Measurements from ENCODE around the gene CALML5. TPM values are rescaled to one million over a fixed set of nuclear protein-coding genes. Genes with fewer than 3 reads are reported as not detected.

The CALML5 gene
- total RNA-seq, 1 experiment from 2014 or later: not detected

- CTCF ChIA-PET: no interaction called here
- H2AFZ ChIP-seq (ENCODE audit: low read depth, low read length, poor library complexity, severe bottlenecking): no peak overlapping the region
- H3K79me2 ChIP-seq (ENCODE audit: insufficient read depth, low read length): no peaks in the 10 kb centered on the region
- ATAC-seq: no peak
- RAD21 ChIA-PET (ENCODE audit: low non-redundant PET in 1 of 2, low total read pairs in 2 of 2, uncharacterized antibody in 2 of 2, unreplicated experiment in 2 of 2): no interaction called here
- no peak overlapping the region for H3K27ac ChIP-seq (ENCODE audit: low read depth, low read length)
- H3K27me3 ChIP-seq (ENCODE audit: insufficient read depth, low read length): peaks cover 21% of the 10 kb centered on the region; the same call in 1 of the 2 replicates
- no peaks in the 10 kb centered on the region for H3K4me1 ChIP-seq (ENCODE audit: control insufficient read depth in 1 of 2, insufficient read depth in 2 of 2, low read length in 2 of 2)
- TF ChIP-seq, protein P1, sequence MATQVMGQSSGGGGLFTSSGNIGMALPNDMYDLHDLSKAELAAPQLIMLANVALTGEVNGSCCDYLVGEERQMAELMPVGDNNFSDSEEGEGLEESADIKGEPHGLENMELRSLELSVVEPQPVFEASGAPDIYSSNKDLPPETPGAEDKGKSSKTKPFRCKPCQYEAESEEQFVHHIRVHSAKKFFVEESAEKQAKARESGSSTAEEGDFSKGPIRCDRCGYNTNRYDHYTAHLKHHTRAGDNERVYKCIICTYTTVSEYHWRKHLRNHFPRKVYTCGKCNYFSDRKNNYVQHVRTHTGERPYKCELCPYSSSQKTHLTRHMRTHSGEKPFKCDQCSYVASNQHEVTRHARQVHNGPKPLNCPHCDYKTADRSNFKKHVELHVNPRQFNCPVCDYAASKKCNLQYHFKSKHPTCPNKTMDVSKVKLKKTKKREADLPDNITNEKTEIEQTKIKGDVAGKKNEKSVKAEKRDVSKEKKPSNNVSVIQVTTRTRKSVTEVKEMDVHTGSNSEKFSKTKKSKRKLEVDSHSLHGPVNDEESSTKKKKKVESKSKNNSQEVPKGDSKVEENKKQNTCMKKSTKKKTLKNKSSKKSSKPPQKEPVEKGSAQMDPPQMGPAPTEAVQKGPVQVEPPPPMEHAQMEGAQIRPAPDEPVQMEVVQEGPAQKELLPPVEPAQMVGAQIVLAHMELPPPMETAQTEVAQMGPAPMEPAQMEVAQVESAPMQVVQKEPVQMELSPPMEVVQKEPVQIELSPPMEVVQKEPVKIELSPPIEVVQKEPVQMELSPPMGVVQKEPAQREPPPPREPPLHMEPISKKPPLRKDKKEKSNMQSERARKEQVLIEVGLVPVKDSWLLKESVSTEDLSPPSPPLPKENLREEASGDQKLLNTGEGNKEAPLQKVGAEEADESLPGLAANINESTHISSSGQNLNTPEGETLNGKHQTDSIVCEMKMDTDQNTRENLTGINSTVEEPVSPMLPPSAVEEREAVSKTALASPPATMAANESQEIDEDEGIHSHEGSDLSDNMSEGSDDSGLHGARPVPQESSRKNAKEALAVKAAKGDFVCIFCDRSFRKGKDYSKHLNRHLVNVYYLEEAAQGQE (IDR thresholded peaks at IDR 0.05; ENCODE audit: low read depth): no peak
- TF ChIP-seq ELF1 (IDR thresholded peaks at IDR 0.05; ENCODE audit: borderline replicate concordance, low read depth) (no peak), EGR1 (IDR thresholded peaks at IDR 0.05; ENCODE audit: low read depth) (no peak), CEBPB (IDR thresholded peaks at IDR 0.05; ENCODE audit: low read depth) (no peak), EZH2 (IDR thresholded peaks at IDR 0.05) (no peak), CBX3 (IDR thresholded peaks at IDR 0.05; ENCODE audit: low read depth) (no peak), SRF (IDR thresholded peaks at IDR 0.05; ENCODE audit: low read depth) (no peak), ATF3 (IDR thresholded peaks at IDR 0.05) (no peak), SP1 (IDR thresholded peaks at IDR 0.05; ENCODE audit: low read depth) (no peak), POLR2A (IDR thresholded peaks at IDR 0.05; ENCODE audit: borderline replicate concordance, extremely low read depth, insufficient read depth, insufficient read length) (no peak), RAD21 (IDR thresholded peaks at IDR 0.05; ENCODE audit: low read depth) (no peak), JUND (IDR thresholded peaks at IDR 0.05) (no peak)
- TF ChIP-seq, protein P2, sequence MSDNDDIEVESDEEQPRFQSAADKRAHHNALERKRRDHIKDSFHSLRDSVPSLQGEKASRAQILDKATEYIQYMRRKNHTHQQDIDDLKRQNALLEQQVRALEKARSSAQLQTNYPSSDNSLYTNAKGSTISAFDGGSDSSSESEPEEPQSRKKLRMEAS (IDR thresholded peaks at IDR 0.05): no peak
- POLR2A ChIA-PET: no interaction called here
- H3K9me2 ChIP-seq (ENCODE audit: insufficient read depth): no peaks in the 10 kb centered on the region
- no peak overlapping the region for H3K9ac ChIP-seq (ENCODE audit: low read length)
- intact Hi-C loops (cut with micrococcal nuclease): no loop called here
- no peaks in the 10 kb centered on the region for H4K20me1 ChIP-seq (ENCODE audit: insufficient read depth)
- H3K9me3 ChIP-seq (ENCODE audit: control insufficient read depth in 1 of 2, insufficient read depth in 1 of 2, low read depth in 1 of 2, low read length in 2 of 2): no peaks in the 10 kb centered on the region
- no peak overlapping the region for H3K4me3 ChIP-seq (replicated peaks in 1 of 2; ENCODE audit: low read depth in 1 of 2, low read length in 2 of 2)
- DNase-seq (ENCODE audit: low read depth, low spot score): no peak
- no peaks in the 10 kb centered on the region for H3K36me3 ChIP-seq (ENCODE audit: control insufficient read depth in 1 of 2, insufficient read depth in 2 of 2, low read length in 2 of 2)
- H3K4me2 ChIP-seq (ENCODE audit: low read length): no peak overlapping the region
- BruUV-seq (replicated peaks): no TSS peak
Observed at GRCh38 chr10:5497289-5497688, 2.1 kb downstream of the CALML5 start.

Measured in HCT116 (cell line).